Erythroblast (primary cell): ENCODE measurements around the gene NTN1.
"Not testable (repeated sequence)": the region's sequence is repeated elsewhere in the genome, so short reads cannot be mapped to it uniquely, and the experiment has no call there.

Experiments used
- DNase-seq, 2 experiments: peaks; one replicate each; lab custom pipeline; 2025; lab: John Stamatoyannopoulos, UW
- GATA1 ChIP-seq: IDR thresholded peaks from 2 replicates; pipeline ENCODE4 v1.6.1; 2011; ENCODE audit warnings: low read depth, mild to moderate bottlenecking, control low read depth, low read length, moderate library complexity
- POLR2A ChIP-seq: IDR thresholded peaks from 2 replicates; pipeline ENCODE4 v1.6.1; 2011; ENCODE audit warnings: mild to moderate bottlenecking, low read length

NTN1 gene

GRCh38 chr17:9256751-9257629 is 235.7 kb downstream of the NTN1 start:
- TF ChIP-seq GATA1 (no peak), POLR2A (no peak)
- no peak for DNase-seq

- not testable (repeated sequence) for DNase-seq
Measured at GRCh38 chr17:9257630-9257965, 236.3 kb downstream of the NTN1 start.

- no peak for DNase-seq
Measured at GRCh38 chr17:9258115-9259015, 237.1 kb downstream of the NTN1 start.

GRCh38 chr17:9259419-9259818 is 238.1 kb downstream of the NTN1 start:
- no peak for DNase-seq
- TF ChIP-seq POLR2A (no peak), GATA1 (no peak)

More at GRCh38 chr17:9258115-9259015, 237.1 kb downstream of the NTN1 start:
- TF ChIP-seq POLR2A: no peak
- no peak for TF ChIP-seq GATA1

GRCh38 chr17:9261081-9262012 is 240.0 kb downstream of the NTN1 start:
- no peak for DNase-seq
- TF ChIP-seq POLR2A: no peak
- no peak for TF ChIP-seq GATA1

- TF ChIP-seq POLR2A (no peak), GATA1 (no peak)
- DNase-seq: no peak
Measured at GRCh38 chr17:9266031-9266680, 244.8 kb downstream of the NTN1 start.

- TF ChIP-seq GATA1 (no peak), POLR2A (no peak)
- DNase-seq: no peak
Measured at GRCh38 chr17:9266697-9267117, 245.4 kb downstream of the NTN1 start.

- no peak for DNase-seq
- no peak for TF ChIP-seq POLR2A
- TF ChIP-seq GATA1: no peak
Measured at GRCh38 chr17:9268546-9268945, 247.2 kb downstream of the NTN1 start.

- no peak for TF ChIP-seq POLR2A
- TF ChIP-seq GATA1: no peak
- DNase-seq: no peak
Measured at GRCh38 chr17:9269350-9270035, 248.2 kb downstream of the NTN1 start.

GRCh38 chr17:9270921-9271320 is 249.6 kb downstream of the NTN1 start:
- no peak for DNase-seq
- TF ChIP-seq GATA1: no peak
- TF ChIP-seq POLR2A: no peak

GRCh38 chr17:9271989-9272388 is 250.7 kb downstream of the NTN1 start:
- no peak for DNase-seq
- TF ChIP-seq GATA1: no peak
- TF ChIP-seq POLR2A: no peak

GRCh38 chr17:9272501-9273200 is 251.3 kb downstream of the NTN1 start:
- DNase-seq: no peak
- TF ChIP-seq POLR2A (no peak), GATA1 (no peak)
